HG02763 (cell line): ENCODE measurements around the gene SLC7A5.
"Not testable (repeated sequence)": the region's sequence is repeated elsewhere in the genome, so short reads cannot be mapped to it uniquely, and the experiment has no call there.

ENCODE experiments used
- ATAC-seq: cut with Tn5 transposase; IDR thresholded peaks from one replicate; pipeline ENCODE4 v1.9.1; 2021; ENCODE audit warnings: mild to moderate bottlenecking, moderate library complexity; ENCODE audit not compliant: unreplicated experiment

Gene SLC7A5

DNA sequence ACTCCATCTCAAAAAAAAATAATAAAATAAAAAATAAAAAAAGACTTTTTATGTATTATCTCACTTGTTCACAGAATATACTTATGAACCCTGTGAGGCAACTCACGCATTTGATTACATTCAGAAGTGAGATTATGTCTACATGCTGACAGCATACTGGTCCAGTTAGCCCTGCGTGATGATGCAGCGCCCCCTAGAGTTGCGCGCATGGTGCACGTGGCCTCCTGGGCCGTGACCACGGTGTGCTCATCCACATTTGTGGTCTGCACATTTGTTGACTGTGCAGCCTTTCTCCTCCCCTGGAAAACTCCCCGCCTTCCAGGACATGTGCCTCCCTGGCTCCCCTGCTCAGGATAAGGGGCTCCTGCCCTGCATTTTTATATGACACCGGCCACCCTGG is 20.5 kb upstream of the SLC7A5 start:
- not testable (repeated sequence) for ATAC-seq

DNA sequence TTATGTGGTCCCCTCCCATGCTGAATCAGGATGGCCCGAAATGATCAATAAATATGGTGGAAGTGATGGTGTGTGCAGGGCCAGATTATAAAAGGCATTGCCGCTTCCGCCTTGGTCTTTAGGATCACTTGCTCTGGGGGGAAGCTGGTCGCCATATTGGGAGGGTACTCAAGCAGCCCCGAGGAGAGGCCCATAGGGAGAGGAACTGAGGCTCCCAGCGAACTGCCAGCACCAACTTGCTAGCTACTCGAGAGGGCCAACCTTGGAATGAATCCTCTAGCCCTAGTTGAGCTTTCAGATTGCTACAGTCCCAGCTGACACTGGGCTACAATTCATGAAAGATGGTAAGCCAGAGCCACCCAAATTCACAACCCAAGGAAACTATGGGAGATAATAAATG is 19.0 kb upstream of the SLC7A5 start:
- not testable (repeated sequence) for ATAC-seq

DNA sequence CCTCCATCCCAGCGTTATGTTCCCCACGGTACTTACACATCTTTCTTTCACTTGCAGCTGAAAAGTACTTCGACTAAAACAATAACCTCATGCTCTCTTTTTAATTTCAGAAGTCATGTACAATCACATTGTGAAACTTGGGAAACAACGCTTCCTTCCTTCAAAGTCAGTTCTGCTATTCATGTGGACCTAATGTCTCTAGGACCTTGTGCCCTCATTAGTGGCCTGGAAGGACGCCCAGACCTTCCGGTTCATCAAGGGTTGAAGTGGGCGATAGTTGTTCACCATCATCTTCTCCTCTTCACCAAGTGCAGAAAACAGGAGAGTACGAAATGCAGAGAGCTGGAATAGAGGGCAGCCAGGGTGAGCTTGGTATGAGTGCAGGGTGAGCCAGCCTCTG is 18.6 kb upstream of the SLC7A5 start:
- ATAC-seq, result not testable (repeated sequence)

DNA sequence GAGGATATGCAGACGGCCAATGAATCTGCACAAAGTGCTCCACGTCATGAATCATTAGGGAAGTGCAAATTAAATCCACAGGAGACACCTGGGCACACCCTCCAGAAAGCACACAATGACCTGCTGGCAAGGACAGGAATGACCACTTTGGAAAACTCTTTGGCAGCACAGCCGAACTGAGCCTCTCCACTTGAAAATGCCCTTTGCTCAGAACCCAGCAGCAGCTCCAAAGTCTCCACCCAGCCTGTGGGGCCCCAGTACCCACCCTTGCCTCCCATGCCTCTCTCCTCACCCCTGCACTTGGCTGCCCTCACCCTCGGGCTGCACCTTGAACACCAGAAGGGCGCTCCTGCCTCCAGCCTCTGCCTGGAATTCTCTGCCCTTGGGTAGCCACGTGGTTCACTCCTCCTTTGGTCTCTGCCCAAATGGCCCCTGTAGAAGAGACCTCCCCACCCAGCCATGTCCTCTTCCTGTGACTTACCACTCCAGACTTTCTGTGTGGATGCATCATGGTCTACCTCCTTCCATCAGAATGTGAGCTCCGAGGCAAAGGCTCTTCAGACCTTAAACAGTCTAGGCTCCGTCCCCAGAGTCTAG is 16.2 kb upstream of the SLC7A5 start:
- ATAC-seq, result not testable (repeated sequence)

DNA sequence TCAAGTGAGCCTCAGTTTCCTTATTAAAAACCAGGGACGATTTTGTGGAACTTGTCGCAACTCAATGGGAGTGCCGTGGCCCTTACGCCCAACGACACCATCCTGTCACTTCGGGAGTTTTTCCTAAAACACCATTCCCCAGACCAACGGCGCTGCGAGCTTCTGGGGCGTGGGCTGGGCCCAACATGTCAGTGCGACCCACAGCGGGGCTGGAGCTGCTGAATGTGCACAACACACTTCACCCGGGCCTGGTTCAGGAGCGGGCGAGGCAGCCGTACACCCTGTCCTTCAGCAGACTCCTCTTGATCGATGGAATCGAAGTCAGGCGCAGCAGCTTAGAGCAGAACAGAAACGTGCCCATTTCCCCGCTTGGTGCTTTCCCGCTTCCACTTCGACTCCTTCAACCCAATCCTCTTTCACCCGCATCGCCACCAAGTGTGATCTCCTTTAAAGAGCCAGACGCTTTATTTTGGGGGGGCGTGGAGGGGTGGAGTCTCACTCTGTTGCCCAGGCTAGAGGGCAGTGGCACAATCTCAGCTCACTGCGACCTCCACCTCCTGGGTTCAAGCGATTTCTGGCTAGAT is 13.2 kb upstream of the SLC7A5 start:
- ATAC-seq, result no peak

DNA sequence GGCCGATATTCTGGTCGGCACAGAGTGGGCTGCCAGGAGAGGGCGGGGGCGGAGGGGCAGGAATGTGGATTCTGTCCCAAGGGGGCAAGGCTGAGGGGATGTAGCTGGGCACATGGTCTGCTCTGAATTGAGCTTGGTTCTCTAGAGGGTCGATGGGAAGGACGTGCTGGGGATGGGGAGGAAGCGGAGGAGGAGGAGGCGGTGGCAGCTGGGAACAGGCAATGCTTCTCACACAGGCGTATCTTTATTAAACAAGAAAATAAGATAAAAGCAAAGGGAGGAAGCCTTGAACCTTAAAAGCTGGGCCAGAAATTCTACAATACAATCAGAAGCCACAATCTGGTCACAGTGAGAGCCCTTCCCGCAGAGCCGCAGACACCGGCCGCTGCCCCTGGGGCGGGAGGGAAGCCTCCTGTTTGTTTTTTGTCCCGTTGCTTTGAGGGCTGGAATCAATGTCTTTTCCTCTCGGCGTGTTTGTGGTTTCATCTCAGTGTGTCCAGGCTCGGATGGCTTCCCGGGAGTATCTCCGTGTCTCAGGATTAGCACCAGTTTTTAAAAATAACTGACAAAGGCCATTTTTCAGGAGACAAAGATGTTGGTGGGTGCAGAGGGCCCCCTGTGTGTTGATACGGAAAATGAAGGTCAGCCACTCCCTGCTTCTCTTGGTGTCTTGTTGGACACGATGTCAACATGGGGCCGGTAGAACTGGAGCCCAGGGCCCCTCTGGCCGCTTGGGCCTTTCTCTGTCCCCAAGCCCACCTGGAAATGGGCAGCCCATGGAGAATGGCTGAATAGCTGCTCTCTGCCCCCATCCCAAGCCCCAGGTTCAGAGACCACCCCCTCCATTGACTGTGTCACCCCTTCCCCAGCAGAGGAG is 12.3 kb upstream of the SLC7A5 start:
- ATAC-seq, result no peak

DNA sequence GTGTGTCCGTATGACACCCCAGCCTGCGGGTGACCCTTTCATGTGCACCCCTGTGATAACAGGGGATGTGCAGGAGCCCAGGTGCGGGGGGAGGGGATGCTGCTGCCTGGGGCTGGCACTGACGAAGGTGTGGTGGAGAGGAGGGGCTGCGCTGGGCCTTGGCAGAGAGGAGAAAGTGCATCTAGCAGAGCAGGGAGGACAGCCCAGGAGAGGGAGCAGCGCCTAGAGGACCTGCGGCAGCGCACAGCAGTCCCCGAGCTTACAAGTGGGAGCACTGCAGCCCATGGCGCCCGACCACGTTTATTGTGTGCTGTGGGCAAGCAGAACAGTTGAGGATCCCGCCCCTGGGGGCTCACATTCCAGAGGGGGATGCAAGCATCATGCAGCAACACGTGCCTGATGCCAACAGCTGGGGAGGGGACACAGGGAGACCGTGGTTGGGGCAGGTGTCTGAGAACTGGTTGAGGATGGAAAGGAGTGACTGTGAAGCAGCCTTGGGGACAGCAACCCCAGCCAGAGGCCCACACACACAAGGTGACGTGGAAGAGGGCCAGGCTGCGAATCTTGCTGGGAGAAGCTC is 10.9 kb upstream of the SLC7A5 start:
- ATAC-seq, result no peak

DNA sequence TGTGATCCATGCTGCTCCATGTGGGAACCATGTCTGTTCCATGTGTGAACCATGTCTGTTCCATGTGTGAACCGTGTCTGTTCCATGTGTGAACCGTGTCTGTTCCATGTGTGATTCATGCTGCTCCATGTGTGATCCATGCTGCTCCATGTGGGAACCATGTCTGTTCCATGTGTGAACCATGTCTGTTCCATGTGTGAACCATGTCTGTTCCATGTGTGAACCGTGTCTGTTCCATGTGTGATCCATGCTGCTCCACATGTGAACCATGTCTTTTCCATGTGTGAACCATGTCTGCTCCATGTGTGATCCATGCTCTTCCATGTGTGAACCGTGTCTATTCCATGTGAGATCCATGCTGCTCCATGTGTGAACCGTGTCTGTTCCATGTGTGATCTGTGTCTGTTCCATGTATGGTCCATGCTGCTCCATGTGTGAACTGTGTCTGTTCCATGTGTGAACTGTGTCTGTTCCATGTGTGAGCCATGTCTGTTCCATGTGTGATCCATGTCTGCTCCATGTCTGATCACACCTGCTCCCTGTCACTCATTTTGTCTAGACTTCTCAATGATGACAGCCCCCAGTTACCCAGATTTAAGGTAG is 10.2 kb upstream of the SLC7A5 start:
- not testable (repeated sequence) for ATAC-seq

DNA sequence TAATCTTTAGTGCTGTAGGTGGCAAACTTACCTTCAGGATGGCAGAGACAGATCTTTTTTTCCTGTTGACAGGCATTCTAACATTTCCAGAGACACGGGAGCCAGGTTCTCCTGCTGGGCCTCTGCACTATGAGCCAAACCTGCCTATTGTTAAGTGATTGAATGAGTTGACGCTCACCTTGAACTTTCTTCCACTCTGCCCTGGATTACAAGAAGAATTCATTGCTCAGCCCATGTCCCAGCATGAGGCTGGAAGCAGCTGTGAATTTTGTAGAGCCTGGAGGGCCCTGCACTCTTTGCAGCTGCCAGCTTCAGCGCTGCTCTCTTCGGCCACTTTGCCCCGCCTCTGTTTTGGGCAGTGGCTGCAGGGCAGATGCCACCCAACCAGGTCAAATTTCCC is 9.4 kb upstream of the SLC7A5 start:
- no peak for ATAC-seq

DNA sequence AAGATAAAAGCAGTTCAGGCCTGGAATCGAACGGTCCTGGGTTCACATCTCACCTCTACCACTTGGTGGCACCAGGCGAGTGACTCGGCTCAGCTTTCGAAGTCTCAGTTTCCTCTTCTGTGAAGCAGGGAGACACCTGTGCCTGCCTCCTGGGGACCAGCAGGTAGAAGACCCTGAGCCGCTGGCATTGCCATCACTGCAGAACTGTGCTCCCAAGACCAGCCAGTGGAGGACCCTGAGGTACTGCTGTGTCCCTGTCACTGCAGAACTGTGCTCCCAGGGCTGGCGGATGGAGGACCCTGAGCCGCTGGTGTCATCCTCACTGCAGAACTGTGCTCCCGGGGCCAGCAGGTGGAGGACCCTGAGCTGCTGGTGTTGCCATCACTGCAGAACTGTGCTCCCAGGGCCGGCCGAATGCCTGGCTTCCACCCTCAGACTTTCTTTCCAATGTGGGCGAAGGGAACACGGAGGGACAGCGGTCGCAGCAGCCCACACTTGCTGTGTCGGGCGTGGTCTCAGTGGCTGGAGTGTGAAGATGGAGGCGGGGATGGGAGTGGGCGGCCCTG is 8.7 kb upstream of the SLC7A5 start:
- no peak for ATAC-seq

DNA sequence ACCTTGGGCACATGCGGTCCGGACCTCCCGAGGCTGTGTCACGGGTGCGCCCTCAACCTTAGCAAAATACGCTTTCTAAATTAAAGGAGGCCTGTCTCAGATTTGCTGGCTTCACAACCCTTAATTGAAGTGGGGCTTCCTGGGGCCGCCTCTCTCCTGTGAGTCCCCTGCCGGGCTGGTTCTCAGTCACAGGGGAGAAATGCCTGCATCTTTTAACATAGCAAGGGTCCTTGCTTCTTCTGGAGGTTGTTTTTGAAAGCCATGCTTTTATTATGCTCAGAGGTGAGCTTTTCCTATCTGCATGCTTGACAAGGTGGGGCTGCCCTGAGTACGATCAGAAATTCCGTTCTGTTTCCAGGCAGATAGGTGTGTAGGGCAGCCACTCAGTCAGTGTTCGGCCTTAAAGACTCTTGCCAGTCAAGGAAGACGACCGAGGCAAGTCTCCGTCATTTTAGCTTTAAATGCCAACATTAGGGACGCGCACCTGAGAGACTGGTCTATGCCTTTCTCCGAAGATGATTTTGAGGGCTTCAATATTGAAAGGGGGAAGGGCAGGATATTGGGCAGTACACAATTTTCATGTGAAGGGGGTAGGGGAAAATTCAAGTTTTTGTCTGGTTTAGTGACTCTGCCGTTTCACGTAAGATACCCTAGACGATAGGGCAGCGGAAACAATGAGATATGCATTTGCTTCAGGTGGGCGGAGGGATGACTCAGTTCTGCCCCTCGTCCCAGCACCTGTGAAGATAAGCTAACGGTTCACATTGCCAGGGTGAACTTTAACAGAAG is 5.5 kb upstream of the SLC7A5 start:
- no peak for ATAC-seq

DNA sequence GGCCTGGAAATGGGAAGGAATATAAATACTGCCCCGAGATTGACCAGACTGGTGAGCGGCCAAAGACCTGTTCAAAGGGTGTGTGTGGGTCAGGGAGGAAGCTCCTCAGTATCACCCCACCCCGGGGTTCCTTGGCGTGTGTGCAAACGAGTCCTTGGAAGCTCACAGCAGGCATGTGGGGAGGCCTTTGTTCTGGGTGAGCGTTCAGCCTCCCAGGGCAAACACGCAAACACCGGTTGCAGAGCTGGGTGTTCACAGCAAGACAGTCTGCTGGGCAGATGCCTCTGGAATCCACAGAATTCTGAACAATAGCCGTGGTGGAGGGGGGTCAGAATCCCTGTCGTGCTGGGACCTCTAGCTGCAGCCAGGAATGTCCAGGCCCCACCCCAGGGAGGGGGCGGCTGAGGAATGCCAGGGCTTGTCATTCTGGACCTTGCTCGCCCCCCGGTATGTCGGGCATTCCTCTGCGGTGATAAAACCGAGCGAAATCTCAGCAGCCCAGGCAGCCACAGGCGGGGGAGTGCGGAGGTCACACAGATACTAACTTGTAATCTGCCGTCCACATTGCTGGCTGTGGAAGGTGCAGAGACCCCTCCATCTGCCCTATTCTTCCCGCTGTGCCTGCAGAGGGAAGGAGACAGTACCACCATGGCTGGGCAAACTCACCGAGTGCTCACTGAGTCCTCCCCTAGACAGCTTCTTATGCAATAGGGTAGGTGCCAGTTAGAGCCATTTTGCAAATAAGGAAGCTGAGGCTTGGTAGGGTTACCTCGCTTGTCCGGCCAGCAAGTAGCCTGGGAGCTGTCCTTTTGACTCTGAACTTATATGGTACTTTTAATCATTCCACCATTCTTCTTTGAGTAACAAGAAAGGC is 1.3 kb upstream of the SLC7A5 start:
- ATAC-seq, result not testable (repeated sequence)

DNA sequence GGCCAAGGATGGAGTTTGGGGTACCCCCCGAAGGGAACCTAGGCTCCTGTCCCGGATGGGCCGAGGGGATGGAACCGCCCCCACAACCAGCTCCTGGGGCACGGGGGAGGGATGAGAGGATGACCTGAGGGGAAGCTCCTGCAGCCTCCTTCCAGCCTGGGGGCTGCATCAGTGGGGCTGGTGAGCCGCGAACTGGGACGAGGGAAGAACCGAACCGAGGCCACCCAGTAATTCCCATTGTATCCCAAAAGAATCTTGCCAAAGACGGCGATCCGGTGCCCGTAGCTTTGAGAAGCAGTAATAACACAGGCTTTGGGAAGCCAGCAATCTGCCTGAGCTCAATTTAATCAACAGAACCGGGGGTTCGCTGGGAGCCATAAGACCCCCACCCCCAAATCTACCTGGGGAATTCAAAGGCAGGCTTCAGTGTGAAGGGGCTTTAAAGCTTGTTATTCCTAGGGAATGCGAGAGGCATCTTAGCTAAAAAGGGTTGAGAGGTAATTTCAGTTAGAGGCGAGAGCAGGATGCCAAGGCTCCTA is 641 bp upstream of the SLC7A5 start:
- not testable (repeated sequence) for ATAC-seq

DNA sequence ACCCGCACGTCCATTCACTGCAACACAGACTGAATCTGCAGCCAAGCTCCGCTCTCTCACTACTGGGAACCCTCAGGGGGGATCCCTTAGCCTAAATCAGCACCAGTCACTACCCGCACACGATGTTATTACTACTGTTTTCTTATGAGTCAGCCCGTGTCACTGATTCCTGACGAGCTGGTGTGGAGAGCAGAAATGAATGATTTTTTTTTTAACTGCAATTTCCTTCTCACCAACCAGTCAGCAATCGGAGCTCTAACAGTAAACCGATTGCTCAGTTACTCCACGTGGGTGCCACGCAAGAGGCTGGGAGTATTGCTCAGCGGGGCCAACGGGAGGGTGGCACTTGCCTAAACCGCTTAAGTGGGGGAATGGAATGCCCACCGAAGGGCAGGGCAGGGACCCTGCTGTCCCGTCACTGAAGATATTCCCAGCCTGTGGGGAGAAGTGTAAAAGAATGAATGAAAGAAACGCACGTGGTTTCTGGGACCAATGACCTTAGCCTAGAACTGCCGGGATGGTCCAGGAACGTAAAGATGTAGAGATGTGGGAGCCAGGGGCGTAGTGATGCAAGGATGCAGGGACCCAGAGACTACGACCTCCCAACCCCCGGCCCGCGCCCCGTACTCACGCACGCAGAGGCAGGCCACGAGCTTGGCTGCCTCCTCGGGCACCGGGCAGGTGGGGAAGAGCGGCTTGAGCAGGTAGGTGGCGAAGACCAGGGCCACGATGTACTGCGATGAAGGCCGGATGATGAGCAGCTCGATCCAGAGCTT is 865 bp downstream of the SLC7A5 start:
- ATAC-seq, result not testable (repeated sequence)

DNA sequence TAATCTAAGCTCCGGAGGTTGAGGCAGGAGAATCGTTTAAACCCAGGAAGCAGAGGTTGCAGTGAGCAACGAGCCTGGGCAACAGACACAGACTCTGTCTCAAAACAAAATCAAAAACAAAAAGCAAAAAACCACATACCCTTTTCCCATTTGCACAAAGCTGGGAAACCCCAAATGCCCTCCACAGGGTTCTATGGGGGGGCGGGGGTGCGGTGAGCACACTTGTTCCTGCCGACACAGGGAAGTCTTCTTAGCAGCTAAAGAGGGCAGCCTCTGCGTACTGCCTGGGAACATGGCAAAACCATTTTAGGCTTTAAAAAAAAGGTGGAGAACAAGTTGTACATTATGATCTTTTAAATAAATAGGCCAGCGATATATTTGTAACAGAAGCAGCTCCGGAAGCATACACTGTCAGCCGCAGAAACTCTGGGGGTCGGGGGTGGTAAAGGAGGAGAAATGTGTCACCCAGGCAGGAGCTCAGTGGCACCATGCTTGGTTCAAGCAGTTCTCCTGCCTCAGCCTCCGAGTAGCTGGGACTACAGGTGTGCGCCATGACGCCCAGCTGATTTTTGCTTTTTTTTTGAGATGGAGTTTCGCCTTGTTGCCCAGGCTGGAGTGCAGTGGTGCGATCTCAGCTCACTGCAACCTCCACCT is 3.3 kb downstream of the SLC7A5 start:
- not testable (repeated sequence) for ATAC-seq

DNA sequence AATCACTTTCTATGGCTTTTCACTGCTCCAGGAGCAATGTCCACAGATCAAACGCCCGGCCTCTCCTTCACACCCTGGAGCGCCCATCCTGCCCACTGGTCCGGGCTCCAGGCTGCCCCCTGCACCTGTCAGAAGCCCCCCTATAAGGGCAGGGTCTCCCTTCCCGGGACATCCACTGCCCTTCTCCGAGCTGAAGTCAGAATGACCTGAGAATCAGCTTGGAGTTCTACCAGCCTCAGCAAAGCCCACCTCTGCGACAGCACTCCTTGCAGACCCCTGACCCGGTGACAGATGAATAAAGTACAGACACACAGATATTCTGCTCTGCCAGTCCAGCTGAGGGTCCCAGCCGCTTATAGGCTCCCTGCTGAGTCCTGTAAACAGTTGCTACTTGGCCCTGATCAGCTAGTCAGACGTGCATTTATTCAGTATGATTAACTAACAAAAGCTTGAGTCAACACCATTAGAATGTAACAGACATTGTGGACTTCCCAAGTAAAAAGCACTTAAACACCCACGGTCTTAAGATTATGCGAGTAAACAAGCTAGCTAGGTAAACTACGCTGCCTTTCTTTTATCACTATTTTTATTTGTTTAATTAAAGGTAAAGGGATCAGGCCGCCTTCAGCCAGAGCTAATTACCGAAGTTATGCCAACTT is 4.8 kb downstream of the SLC7A5 start:
- ATAC-seq, result no peak

DNA sequence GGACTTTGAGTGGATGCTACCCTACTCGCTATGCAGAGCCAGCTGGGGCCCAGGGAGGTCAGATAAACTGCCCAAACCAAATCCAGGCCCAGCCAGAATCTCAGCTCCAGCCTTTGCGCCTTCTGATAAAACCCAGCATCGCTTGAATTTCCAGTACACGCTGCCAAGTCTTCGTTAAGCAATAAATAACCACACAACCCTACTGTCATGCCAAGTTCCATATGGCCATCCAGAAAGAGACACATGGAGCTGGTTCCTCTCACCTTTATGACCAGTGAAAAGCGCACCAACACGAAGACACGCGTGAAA is 6.0 kb downstream of the SLC7A5 start:
- ATAC-seq, result not testable (repeated sequence)
